Measurements from ENCODE around the gene NUAK2. TPM values are rescaled to one million over a fixed set of nuclear protein-coding genes. Genes with fewer than 3 reads are reported as not detected.

The NUAK2 gene
- total RNA-seq, 1 experiment from 2014 or later = 3.9 TPM

GRCh38 chr1:205272536-205272935 is 49.0 kb downstream of the NUAK2 start:
- H3K4me3 ChIP-seq = no peak overlapping the region
- no peak overlapping the region for H3K4me2 ChIP-seq
- TF ChIP-seq CTCF (conservative IDR thresholded peaks at IDR 0.05) (no peak), EZH2 (IDR thresholded peaks at IDR 0.05; ENCODE audit: low read depth) (no peak)
- ChIA-PET POLR2A (ENCODE audit: unreplicated experiment) (no interaction called here), CTCF (interaction anchor here (0.7 to 2.1 kb wide), 3 partner anchors 49 to 214 kb away, joined by 4 to 6 read pairs (median 5); partner anchors contain the start of gene NUAK2)
- H3K4me1 ChIP-seq (replicated peaks; ENCODE audit: insufficient read depth) = peaks cover 5% of the 10 kb centered on the region
- no peaks in the 10 kb centered on the region for H3F3A ChIP-seq (ENCODE audit: insufficient read depth, low read depth)
- H3K9me2 ChIP-seq (ENCODE audit: insufficient read depth) = no peaks in the 10 kb centered on the region
- H4K20me1 ChIP-seq (ENCODE audit: insufficient read depth) = no peaks in the 10 kb centered on the region
- no peaks in the 10 kb centered on the region for H3K9me3 ChIP-seq (ENCODE audit: insufficient read depth, low read depth)
- no peak overlapping the region for H3K27ac ChIP-seq
- no TSS peak for BruUV-seq (replicated peaks)
- H3K79me2 ChIP-seq (ENCODE audit: low read depth) = no peaks in the 10 kb centered on the region
- intact Hi-C loops (cut with micrococcal nuclease; ENCODE audit: unreplicated experiment) = no loop called here
- H3K36me3 ChIP-seq (ENCODE audit: low read depth) = no peaks in the 10 kb centered on the region
- DNase-seq = no peak
- H2AFZ ChIP-seq = no peak overlapping the region
- H3K27me3 ChIP-seq (ENCODE audit: insufficient read depth, low read depth) = no peaks in the 10 kb centered on the region

GRCh38 chr1:205271745-205272144 is 49.8 kb downstream of the NUAK2 start:
- no peak overlapping the region for H3K4me3 ChIP-seq
- no TSS peak for BruUV-seq (replicated peaks)
- ChIA-PET CTCF (interaction anchor here (0.6 to 2.1 kb wide), 4 partner anchors 29 to 214 kb away, joined by 3 to 15 read pairs (median 5); no protein-coding TSS in a partner anchor), POLR2A (ENCODE audit: unreplicated experiment) (no interaction called here)
- no peaks in the 10 kb centered on the region for H3K36me3 ChIP-seq (ENCODE audit: low read depth)
- no peak overlapping the region for H3K27ac ChIP-seq
- H3K4me2 ChIP-seq = no peak overlapping the region
- H3K9me2 ChIP-seq (ENCODE audit: insufficient read depth) = no peaks in the 10 kb centered on the region
- H4K20me1 ChIP-seq (ENCODE audit: insufficient read depth) = no peaks in the 10 kb centered on the region
- no peak for DNase-seq
- H3K79me2 ChIP-seq (ENCODE audit: low read depth) = no peaks in the 10 kb centered on the region
- H2AFZ ChIP-seq = no peak overlapping the region
- no peak for TF ChIP-seq EZH2 (IDR thresholded peaks at IDR 0.05; ENCODE audit: low read depth)
- no peak for TF ChIP-seq CTCF (conservative IDR thresholded peaks at IDR 0.05)
- H3F3A ChIP-seq (ENCODE audit: insufficient read depth, low read depth) = no peaks in the 10 kb centered on the region
- H3K9me3 ChIP-seq (ENCODE audit: insufficient read depth, low read depth) = no peaks in the 10 kb centered on the region
- intact Hi-C loops (cut with micrococcal nuclease; ENCODE audit: unreplicated experiment) = no loop called here
- peaks cover 5% of the 10 kb centered on the region for H3K4me1 ChIP-seq (replicated peaks; ENCODE audit: insufficient read depth)
- H3K27me3 ChIP-seq (ENCODE audit: insufficient read depth, low read depth) = no peaks in the 10 kb centered on the region

- Histone ChIP-seq H3K9me3 (ENCODE audit: insufficient read depth, low read depth) (no peaks in the 10 kb centered on the region), H3K27ac (no peak overlapping the region), H3K4me3 (no peak overlapping the region), H3F3A (ENCODE audit: insufficient read depth, low read depth) (no peaks in the 10 kb centered on the region), H3K4me1 (replicated peaks; ENCODE audit: insufficient read depth) (peaks cover 5% of the 10 kb centered on the region), H4K20me1 (ENCODE audit: insufficient read depth) (no peaks in the 10 kb centered on the region), H3K9me2 (ENCODE audit: insufficient read depth) (no peaks in the 10 kb centered on the region), H3K4me2 (no peak overlapping the region), H3K79me2 (ENCODE audit: low read depth) (no peaks in the 10 kb centered on the region), H2AFZ (no peak overlapping the region), H3K36me3 (ENCODE audit: low read depth) (no peaks in the 10 kb centered on the region), H3K27me3 (ENCODE audit: insufficient read depth, low read depth) (no peaks in the 10 kb centered on the region)
- intact Hi-C loops (cut with micrococcal nuclease; ENCODE audit: unreplicated experiment) = no loop called here
- 0 out of 2 replicates have a peak, but pooled peaks have one; percentile 12 for TF ChIP-seq CTCF (conservative IDR thresholded peaks at IDR 0.05)
- TF ChIP-seq EZH2 (IDR thresholded peaks at IDR 0.05; ENCODE audit: low read depth) = no peak
- no TSS peak for BruUV-seq (replicated peaks)
- no peak for DNase-seq
- POLR2A ChIA-PET (ENCODE audit: unreplicated experiment) = interaction anchor here (0.5 kb wide), 1 partner anchor 320 kb away, joined by 4 read pairs; no protein-coding TSS in a partner anchor
- CTCF ChIA-PET = interaction anchor here (0.8 to 2.1 kb wide), 6 partner anchors 42 to 215 kb away, joined by 4 to 15 read pairs (median 4); no protein-coding TSS in a partner anchor
Measured at GRCh38 chr1:205271277-205271676, 50.3 kb downstream of the NUAK2 start.

Measured in PC-9 (cell line).